Inferior parietal cortex (tissue), 1 donor: ENCODE measurements around the gene USP3.

Source experiments
- DNase-seq: peaks from one replicate; pipeline ENCODE4 v3.0.0-alpha.2; 2016; ENCODE audit errors: extremely low spot score

Gene USP3

DNA sequence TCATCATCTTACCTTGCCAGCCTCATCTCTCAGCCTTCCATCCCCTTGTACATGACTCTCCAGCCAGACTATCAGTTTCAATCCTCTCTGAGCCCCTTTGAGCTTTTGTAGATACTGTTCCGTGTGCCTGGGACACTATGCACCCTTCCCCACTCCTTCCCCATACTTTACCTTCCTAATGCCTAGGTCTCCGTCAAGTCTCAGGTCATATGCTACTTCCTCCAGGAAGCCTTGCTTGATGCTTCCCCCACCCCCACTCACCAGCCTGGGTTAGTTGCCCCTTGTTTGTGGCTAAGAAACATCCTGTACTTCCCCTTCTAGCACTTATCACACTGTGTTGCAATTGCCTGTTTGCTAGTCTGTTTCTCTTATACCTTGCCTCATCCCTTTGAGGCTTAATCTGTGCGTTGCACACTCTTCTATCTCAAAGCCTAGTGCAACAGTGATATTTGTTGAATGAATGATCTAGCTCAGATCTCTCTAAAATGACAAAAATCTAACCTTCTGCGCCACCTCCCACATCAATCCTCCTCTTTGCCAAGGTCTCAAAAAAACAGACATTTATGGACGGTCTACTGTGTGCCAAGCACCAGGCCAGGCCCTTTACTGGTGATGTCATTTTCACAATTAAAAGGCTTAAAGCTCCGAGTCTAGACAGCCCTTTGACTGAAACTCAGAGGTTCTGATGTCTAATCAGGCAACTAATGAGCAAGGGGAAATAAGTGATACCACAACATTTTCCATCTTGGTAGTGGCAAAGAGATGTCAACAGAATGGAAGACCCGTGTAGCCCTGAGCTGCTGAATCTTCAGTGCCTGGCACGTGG lies 6.5 kb upstream of the USP3 start:
- no peak for DNase-seq

DNA sequence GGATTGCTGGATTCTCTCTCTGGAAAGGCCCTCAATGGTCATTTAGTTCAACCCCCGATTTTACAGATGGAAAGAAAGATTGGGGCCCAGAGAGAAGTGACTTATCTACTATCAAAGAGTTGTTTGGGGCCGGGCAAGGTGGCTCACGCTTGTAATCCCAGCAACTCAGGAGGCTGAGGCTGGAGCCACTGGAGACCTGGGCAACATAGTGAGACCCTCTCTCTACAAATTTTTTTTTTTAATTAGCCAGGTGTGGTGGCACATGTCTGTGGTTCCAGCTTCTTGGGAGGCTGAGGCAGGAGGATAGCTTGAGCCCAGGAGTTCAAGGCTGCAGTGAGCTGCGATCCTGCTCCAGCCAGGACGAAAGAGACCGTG lies 5.2 kb upstream of the USP3 start:
- no peak for DNase-seq

DNA sequence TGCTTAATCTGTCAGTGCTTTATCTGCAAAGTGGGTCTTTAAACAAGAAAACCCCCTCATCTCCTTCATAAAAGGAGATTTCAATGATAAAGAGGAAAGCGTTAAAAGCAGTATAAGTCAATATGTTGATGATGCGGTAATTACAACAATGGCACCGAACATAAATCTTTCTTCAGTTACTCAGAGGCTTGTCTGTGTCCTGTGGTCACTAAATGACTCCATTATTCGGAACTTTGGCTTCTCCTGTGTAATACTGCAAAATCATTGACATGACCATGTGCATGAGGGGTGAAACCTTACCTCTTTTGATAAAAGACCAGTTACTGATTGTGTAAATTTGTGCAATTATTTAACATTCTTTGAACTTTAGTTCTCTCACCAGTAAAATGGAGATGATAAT lies 4.8 kb upstream of the USP3 start:
- no peak for DNase-seq

DNA sequence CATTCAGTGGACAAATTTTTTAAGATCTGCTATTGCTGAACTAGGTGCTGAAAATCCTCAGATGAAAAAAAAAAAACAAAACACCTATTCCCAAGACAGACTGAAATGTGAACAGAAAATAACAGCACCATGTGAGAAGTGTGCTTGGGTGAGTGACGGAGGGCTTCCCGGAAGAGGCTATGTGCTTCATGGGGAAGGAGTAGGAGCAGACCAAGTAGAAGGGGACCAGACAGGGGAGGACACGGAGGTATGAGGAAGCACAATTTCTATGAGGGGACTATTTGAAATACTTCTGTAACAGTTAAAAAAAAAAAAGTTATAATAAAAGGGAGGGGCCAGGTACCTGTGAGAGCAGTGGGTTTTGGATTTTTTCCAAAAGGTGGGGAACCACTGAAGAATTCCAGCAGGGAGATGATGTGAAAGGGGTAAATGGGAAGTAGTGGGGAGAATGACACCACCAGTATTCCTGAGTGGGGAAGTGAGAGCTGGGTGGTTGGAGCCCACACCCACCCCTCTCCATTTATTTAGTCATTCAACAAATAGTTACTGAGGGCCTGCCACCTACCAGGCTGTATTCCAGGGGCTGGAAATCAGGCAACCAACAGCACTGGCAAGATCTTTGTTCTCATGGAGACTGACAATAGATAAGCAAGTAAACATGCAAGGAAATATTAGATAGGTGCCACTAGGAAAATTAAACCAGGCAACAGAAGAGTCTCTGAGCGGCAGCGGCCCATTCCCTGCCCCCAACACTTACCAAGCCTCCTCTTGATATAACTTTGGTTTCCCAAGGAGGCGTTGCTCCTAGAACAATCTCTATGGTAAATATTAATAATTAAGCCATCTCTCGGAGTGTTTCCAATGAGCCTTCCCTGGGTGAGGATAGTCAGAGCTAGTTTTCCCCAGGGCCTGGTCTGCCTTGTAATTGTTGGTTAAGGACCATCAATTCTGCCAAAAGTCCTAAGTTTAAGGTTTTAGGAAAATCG lies 3.8 kb upstream of the USP3 start:
- DNase-seq: no peak

DNA sequence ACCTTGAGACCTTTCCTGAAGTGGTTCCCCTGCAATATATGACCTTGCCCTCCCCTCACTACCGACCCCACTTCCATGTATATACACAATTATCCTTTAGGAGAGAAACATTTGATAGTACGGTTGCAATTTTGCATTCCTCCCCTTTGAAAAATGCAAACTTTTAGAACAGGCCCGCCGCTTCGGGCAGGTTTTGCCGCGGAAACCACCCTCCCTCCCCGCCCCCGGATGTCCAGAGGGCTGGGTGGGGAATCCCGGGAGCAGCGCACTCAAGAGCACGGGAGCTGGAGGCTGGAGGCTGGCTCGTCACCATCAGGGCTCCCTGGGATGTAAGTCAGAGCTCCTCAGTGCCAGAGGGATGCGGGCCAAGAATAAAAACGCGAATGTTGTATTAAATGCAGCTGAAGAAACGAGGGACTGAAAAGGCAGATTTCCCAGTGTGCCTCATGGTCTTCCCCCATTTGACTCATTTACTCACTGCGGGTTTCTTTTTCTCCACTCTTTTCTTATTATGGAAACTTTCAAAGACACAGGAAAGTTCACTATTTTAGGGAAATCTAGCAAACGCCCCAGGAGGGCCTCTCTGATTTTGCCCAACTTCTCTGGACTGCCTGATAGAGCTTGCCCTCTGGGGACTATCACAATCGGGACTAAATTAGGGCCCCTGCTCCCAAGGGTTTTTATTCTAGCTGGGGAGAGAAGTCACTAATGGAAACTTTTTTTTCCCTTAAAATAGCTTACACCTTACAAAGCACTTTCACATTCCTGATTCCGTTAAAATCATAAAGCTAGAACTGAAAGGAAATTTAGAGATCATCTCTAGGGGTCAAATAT lies 2.9 kb upstream of the USP3 start:
- DNase-seq: no peak

- DNase-seq: no peak
Observed at GRCh38 chr15:63502137-63502766, 2.1 kb upstream of the USP3 start.

DNA sequence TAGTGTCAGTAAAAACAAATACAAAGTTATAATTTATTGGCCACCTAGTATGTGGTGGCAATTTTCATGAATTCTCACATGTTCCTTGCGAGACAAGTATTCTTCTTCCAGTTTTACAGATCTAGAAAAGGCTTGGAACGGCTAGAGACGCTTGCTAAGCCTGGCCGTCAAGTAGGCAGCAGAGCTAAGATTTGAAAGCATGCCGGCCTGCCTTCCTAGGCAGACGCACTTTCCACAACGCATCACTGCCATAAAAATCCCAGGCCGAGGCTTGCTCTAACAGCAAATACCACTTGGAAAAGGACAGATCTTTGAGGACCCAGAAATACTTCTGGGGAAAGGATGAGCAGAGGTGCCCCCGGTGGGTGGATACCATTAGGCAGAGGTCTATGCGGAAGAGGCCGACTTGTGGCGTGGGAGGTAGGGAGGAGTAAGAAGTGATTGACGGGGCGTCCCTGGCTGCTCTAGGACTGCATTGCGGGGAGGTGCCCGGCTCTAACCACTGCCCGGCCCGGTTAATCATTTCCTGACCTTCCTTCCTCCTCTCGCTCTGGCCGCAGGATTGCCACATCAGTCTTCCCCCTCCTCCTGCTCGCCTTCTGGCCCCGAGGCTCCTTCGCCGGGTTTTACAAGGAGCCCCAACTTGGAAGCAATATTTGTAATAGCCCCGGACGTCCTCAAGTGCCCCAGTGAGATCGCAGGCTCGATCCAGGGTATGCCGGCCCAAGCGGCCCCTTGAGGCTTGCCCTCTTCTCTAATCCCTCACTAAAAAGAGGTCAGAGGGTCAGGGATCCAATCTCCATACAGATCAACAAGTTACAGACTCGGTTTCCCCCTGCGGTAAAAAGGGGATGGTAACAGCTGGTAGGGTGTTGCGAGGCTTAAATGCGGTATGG lies 1.3 kb upstream of the USP3 start:
- peak; percentile 39 for DNase-seq

DNA sequence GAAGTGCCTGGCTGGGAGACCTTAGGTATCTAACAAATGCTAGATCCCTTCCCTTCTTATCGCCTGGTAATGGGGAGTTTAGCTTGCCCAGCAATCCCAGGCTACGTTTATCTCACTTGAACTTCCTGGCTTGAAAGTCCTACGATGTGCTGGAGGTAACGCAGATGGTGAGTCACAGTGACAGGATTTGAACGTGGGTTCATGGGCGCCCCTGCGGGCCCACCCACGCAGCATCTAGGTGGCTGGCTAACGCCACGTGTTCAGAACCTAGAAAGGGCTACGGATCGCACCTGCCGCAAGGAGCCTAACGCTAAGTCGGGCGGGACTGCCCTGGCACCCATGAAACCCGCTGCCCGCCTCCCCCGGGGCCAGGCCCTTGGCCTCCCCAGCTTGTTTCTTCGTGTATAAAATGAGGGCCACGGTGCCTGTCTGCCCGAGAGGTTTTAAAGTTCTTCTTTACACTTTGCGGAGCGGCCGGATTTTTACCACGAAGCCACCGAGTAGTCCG lies 600 bp upstream of the USP3 start:
- DNase-seq: no peak

GRCh38 chr15:63504979-63505841 lies 817 bp downstream of the USP3 start:
- peak; percentile 50 for DNase-seq

DNA sequence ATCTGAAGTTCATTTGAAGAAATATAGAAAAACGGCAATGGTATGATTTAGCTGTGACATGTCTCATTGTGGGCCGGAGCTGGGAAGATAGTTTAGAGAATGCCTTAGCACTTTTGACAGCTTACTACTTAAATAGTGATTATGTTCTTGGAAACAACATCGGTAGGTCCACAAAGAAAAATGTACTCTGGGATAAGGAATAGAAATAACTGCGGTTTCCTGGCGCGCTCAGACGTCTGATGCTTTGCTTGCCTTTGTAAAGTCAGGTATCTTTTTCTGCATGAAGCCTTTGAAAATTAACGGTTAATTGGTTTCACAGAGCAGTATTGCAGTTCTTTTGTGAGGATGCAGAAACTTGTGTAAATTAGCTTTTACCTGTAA lies 1.4 kb downstream of the USP3 start:
- no peak for DNase-seq

DNA sequence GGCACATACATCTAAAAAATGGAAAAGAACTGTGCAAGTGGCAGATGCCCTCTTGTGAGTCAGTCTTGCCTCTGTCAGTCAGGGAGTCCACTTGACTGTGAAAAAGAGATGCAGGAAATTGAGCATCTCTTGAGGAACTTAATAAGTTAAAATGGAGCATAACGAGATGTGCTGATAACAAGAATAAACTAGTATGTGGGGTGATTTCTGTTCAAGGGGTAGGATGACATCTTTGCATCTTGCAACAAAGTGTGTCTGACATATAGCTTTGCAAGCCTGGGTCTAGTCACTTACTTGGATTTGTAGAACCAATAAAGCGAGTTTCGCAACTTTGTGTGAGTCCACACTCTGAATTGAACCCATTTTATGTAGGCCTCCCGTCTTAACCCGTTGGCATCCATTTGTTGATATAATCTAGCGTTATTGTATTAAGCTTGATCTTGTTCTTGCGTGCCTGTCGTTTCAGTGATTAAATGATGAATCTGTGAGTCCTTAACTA lies 2.2 kb downstream of the USP3 start:
- DNase-seq: peak; percentile 39

DNA sequence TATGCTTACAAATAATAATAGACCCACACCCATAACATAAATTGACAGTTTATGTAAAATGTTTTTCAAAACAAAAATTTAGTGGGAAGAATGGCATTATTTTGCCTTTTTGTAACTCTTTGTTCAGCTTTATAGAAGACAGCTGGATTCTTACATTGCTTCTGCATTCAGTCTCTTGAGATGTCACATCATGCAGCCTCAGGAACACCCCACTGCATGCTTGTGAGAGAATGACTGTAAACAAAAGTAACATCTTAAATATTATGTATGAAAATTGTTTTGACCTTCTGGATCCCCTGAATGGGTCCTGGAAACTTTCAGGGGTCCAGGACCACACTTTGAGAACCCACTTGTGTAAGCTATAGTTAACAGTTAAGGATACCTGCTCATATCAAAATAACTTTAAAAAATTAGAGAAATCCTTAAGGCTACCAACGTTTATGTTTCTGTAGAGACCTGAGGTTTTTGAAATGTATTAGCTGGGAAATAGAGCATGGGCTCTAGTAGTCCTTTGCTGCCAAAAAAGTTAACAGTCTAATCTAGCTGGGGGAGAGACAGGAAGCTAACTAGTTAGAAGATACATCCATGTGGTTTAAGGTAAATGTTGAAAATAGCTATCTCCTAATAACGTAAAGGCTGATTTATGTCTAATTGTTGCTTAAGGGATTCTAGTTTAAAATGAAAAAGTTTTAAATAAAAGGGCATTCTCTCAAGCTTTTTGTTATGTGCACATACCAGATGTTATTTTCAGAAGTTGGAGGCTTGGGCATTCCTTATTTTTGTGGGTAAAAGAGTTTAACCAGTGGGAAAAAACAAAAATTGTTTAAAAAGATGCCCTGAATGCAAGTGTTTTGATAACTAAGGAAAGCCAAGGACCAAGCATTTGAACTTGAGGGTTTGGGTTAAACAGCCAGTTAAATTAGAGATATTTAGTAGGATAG lies 3.8 kb downstream of the USP3 start:
- DNase-seq: no peak

GRCh38 chr15:63509056-63509954 lies 4.9 kb downstream of the USP3 start:
- no peak for DNase-seq

GRCh38 chr15:63509955-63510940 lies 5.9 kb downstream of the USP3 start:
- no peak for DNase-seq

DNA sequence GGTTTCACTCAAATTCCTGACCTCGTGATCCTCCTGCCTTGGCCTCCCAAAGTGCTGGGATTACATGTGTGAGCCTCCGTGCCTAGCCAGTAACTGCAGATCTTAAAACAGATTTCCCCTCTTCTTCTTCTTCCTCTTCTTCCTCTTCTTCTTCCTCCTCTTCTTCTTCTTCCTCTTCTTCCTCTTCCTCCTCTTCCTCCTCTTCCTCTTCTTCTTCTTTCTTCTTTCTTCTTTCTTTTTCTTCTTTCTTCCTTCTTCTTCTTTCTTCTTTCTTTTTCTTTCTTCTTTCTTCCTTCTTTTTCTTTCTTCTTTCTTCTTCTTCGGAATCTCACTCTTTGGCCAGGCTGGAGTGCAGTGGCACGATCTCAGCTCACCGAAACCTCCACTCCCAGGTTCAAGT lies 7.8 kb downstream of the USP3 start:
- DNase-seq: no peak

GRCh38 chr15:63513271-63513670 lies 8.9 kb downstream of the USP3 start:
- DNase-seq: no peak
